Gastroesophageal sphincter (tissue), 3 donors: ENCODE data around the gene NAB2.

Experiments
- CTCF ChIP-seq, 4 experiments: fragments of 200-600 bp in 2 of 4; fragments of 450-650 bp in 2 of 4; sonication (generic) in 1 of 4; IDR thresholded peaks; one replicate each; pipeline ENCODE4 v1.5.1; 2017 to 2019; ENCODE audit warnings: antibody characterized with exemption in 4 of 4, mild to moderate bottlenecking in 2 of 4, moderate library complexity in 2 of 4
- EP300 ChIP-seq: sonication (generic); formaldehyde crosslinking; IDR thresholded peaks from one replicate; pipeline ENCODE4 v1.6.1; 2017; ENCODE audit warnings: antibody characterized with exemption, mild to moderate bottlenecking
- POLR2A ChIP-seq, 2 donors: fragments of 450-650 bp; IDR thresholded peaks; one replicate each; pipeline ENCODE4 v1.6.1; 2017; ENCODE audit warnings: antibody characterized with exemption in 2 of 2, mild to moderate bottlenecking in 2 of 2, moderate library complexity in 1 of 2

- TF ChIP-seq POLR2A (IDR thresholded peaks at IDR 0.05) (no peak), EP300 (no peak), CTCF (IDR thresholded peaks at IDR 0.05) (no peak)
These were observed 4.0 kb downstream of the NAB2 start for GRCh38 chr12:57092876-57093414.
